Natural killer cell (primary cell): ENCODE measurements around the gene MRAP2. TPM values are rescaled to one million over a fixed set of nuclear protein-coding genes. Genes with fewer than 3 reads are reported as not detected.

ENCODE experiments used
- ATAC-seq, 3 donors: fragments of 150-1000 bp in 2 of 3; fragments of 200-7000 bp in 1 of 3; cut with Tn5 transposase; 1 replicate in 1 of 3; 2 replicates in 2 of 3; pipeline ENCODE4 v1.10.0; 2021; ENCODE audit warnings: mild to moderate bottlenecking in 2 of 3, moderate library complexity in 2 of 3
- DNase-seq, 2 donors: peaks; one replicate each; pipeline versions ENCODE4 v3.0.0 to v3.0.0-alpha.2; 2013 to 2021; ENCODE audit warnings: mixed read lengths in 1 of 2
- H3K27ac ChIP-seq: one replicate; pipeline ENCODE4 v1.5.1; 2013; ENCODE audit warnings: mild to moderate bottlenecking, low read length
- H3K27me3 ChIP-seq: one replicate; pipeline ENCODE4 v1.6.1; 2013; ENCODE audit warnings: low read length; ENCODE audit not compliant: control insufficient read depth, insufficient read depth
- H3K36me3 ChIP-seq: one replicate; pipeline ENCODE4 v1.6.1; 2013; ENCODE audit warnings: low read length; ENCODE audit not compliant: control insufficient read depth, insufficient read depth
- H3K4me1 ChIP-seq: one replicate; pipeline ENCODE4 v1.6.1; 2013; ENCODE audit warnings: low read length; ENCODE audit not compliant: control insufficient read depth, insufficient read depth
- H3K4me3 ChIP-seq: one replicate; pipeline ENCODE4 v1.5.1; 2013; ENCODE audit warnings: low read length
- H3K9me3 ChIP-seq: one replicate; pipeline ENCODE4 v1.6.1; 2013; ENCODE audit warnings: low read length; ENCODE audit not compliant: control insufficient read depth, insufficient read depth
- H3K27ac Mint-ChIP-seq, 2 donors: one replicate each; pipeline ENCODE4 v1.8.0; 2022; ENCODE audit warnings: mild to moderate bottlenecking in 2 of 2, mixed read lengths in 2 of 2, moderate library complexity in 1 of 2
- H3K27me3 Mint-ChIP-seq, 2 donors: one replicate each; pipeline ENCODE4 v1.8.0; 2022; ENCODE audit warnings: low read depth in 2 of 2, mixed read lengths in 2 of 2
- H3K36me3 Mint-ChIP-seq: one replicate; pipeline ENCODE4 v1.8.0; 2022; ENCODE audit warnings: mixed read lengths
- H3K4me1 Mint-ChIP-seq, 2 donors: one replicate each; pipeline ENCODE4 v1.8.0; 2022; ENCODE audit warnings: mixed read lengths in 2 of 2
- H3K4me3 Mint-ChIP-seq: one replicate; pipeline ENCODE4 v1.8.0; 2022; ENCODE audit warnings: mild to moderate bottlenecking, moderate library complexity, mixed read lengths
- H3K9me3 Mint-ChIP-seq, 2 donors: one replicate each; pipeline ENCODE4 v1.8.0; 2022; ENCODE audit warnings: mixed read lengths in 2 of 2
- CTCF ChIP-seq: fragments of 200-600 bp; IDR thresholded peaks from one replicate; pipeline ENCODE4 v1.8.0; 2022; ENCODE audit warnings: antibody characterized with exemption
- WGBS: methylation state at CpG from one replicate; pipeline ENCODE4 v1.1.7; 2013; ENCODE audit warnings: missing lambda C conversion rate; ENCODE audit not compliant: insufficient coverage; 5-methylcytosine and 5-hydroxymethylcytosine counted together
- intact Hi-C: fragments of 100-400 bp; cut with micrococcal nuclease; formaldehyde crosslinking; loops from one replicate; pipeline ENCODE4 v1.14.2; 2022
- total RNA-seq, 4 donors: library from RNA; stranded (reverse); fragments of 120-200 nt in 1 of 4; gene quantifications; one replicate each; pipeline versions ENCODE4 v1.2.3 to v1.2.4, GENCODE V29; 2013 to 2022

MRAP2 gene
- total RNA-seq, 3 donors from 2014 or later (not counting 1 experiment from before 2014, with no cell fraction given), result not detected

GRCh38 chr6:84042603-84043002 is 9.0 kb downstream of the MRAP2 start:
- Histone ChIP-seq H3K36me3 (no peaks in the 10 kb centered on the region), H3K27ac (no peak overlapping the region), H3K27me3 (no peaks in the 10 kb centered on the region), H3K4me3 (no peak overlapping the region), H3K4me1 (no peaks in the 10 kb centered on the region), H3K9me3 (no peaks in the 10 kb centered on the region)
- 0% methylated on average over 1 of the region's 1 CpG for WGBS
- H3K4me3 Mint-ChIP-seq, result no peak overlapping the region
- no peaks in the 10 kb centered on the region for H3K36me3 Mint-ChIP-seq
- no peaks in the 10 kb centered on the region for H3K27me3 Mint-ChIP-seq
- peaks cover 0 to 2% of the 10 kb centered on the region in 2 donors for H3K9me3 Mint-ChIP-seq
- ATAC-seq, result no peak
- DNase-seq, result no peak
- intact Hi-C loops, result no loop called here
- H3K4me1 Mint-ChIP-seq, result peaks cover 0 to 9% of the 10 kb centered on the region in 2 donors
- no peak for TF ChIP-seq CTCF
- no peak overlapping the region for H3K27ac Mint-ChIP-seq

GRCh38 chr6:84043555-84043954 is 10.0 kb downstream of the MRAP2 start:
- no peaks in the 10 kb centered on the region for H3K4me1 ChIP-seq
- H3K9me3 ChIP-seq, result no peaks in the 10 kb centered on the region
- H3K4me3 ChIP-seq, result no peak overlapping the region
- DNase-seq (no peak), ATAC-seq (no peak)
- Mint-ChIP-seq H3K4me3 (no peak overlapping the region), H3K9me3 (peaks cover 0 to 2% of the 10 kb centered on the region in 2 donors), H3K27ac (no peak overlapping the region), H3K36me3 (no peaks in the 10 kb centered on the region), H3K4me1 (peaks cover 0 to 9% of the 10 kb centered on the region in 2 donors), H3K27me3 (no peaks in the 10 kb centered on the region)
- no peak for TF ChIP-seq CTCF
- intact Hi-C loops, result no loop called here
- WGBS, result 100% methylated on average over 1 of the region's 1 CpG
- no peaks in the 10 kb centered on the region for H3K36me3 ChIP-seq
- H3K27me3 ChIP-seq, result no peaks in the 10 kb centered on the region
- no peak overlapping the region for H3K27ac ChIP-seq

DNA sequence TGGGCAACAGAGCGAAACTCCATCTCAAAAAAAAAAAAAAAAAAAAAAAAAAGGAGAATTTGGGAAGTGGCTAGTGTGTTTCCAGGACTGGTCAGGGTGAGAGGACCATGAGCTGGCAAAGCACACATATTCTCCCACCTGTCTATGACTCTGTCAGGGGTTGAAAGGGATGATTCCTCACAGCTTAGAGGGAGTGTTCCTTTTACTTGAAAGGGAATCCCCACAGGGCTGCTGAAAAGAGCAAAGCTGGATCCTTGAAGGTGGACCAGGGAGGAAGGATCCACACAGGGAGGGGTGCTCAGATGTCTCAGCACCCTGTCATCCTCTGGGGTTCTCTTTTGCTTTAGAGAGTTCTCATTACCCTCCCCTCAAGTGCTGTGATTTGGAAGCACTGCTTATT is 13.2 kb downstream of the MRAP2 start:
- H3K4me3 Mint-ChIP-seq, result no peak overlapping the region
- ATAC-seq (no peak), DNase-seq (no peak)
- Histone ChIP-seq H3K9me3 (no peaks in the 10 kb centered on the region), H3K4me3 (no peak overlapping the region), H3K36me3 (no peaks in the 10 kb centered on the region), H3K4me1 (no peaks in the 10 kb centered on the region), H3K27ac (no peak overlapping the region), H3K27me3 (no peaks in the 10 kb centered on the region)
- intact Hi-C loops, result no loop called here
- TF ChIP-seq CTCF, result no peak
- WGBS, result no CpG with 5 or more reads among the region's 1 CpG
- H3K9me3 Mint-ChIP-seq, result peaks cover 0 to under 1% of the 10 kb centered on the region in 2 donors
- peaks cover 4 to 11% of the 10 kb centered on the region in 2 donors for H3K27me3 Mint-ChIP-seq
- H3K4me1 Mint-ChIP-seq, result peaks cover 0 to 9% of the 10 kb centered on the region in 2 donors
- no peak overlapping the region for H3K27ac Mint-ChIP-seq
- no peaks in the 10 kb centered on the region for H3K36me3 Mint-ChIP-seq

DNA sequence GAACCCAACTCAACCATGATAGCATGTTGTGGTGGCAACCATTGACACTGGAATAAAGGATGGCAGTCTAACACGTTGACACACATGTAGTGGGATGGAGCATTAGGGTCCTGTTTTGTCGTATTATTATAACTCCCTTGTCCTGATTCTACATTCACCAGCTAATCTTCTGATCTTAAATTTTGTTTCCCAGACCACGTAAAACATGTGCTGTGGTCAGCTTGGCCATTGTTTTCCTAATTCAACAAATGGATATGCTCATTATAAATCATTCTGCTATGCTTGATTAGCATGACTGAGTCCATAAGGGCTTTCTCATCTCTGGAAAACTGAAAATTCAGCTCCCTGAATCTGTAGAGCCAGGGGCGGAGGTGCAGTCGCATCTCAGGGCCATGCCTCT is 15.0 kb downstream of the MRAP2 start:
- H3K4me3 Mint-ChIP-seq, result no peak overlapping the region
- H3K4me1 Mint-ChIP-seq, result no peaks in the 10 kb centered on the region
- intact Hi-C loops, result no loop called here
- no peak overlapping the region for H3K27ac ChIP-seq
- peaks cover 4 to 15% of the 10 kb centered on the region in 2 donors for H3K27me3 Mint-ChIP-seq
- H3K36me3 ChIP-seq, result no peaks in the 10 kb centered on the region
- H3K27ac Mint-ChIP-seq, result no peak overlapping the region
- ATAC-seq (no peak), DNase-seq (no peak)
- no peak for TF ChIP-seq CTCF
- WGBS, result 86% methylated on average over 3 of the region's 5 CpGs
- H3K27me3 ChIP-seq, result no peaks in the 10 kb centered on the region
- H3K9me3 ChIP-seq, result no peaks in the 10 kb centered on the region
- no peaks in the 10 kb centered on the region for H3K4me1 ChIP-seq
- no peaks in the 10 kb centered on the region for H3K36me3 Mint-ChIP-seq
- no peak overlapping the region for H3K4me3 ChIP-seq
- H3K9me3 Mint-ChIP-seq, result no peaks in the 10 kb centered on the region
